ENCODE results near the gene SLC4A7.

DNA sequence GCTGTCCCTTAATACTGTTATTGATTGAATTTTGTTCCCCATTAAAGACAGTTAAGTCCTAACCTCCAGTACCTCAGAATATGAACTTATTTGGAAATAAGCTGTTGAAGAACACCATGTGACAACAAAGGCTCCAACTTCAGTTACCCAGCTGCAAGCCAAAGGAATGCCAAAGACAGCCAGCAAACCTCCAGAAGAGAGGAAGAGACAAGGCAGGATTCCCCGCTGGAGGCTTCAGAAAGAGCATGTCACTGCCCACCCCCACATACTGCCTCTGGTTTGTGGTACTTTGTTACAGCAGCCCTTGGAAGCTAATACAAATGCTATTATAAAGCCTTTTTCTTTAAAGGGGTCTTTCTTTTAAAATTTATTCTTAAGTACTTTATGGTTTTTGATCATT, 96.6 kb downstream of the SLC4A7 start:
- TF ChIP-seq CBFB (CRISPR knock-in tag; IDR thresholded peaks at IDR 0.05; ENCODE audit: low read depth), result no peak
- TF ChIP-seq PRDM15 (CRISPR knock-in tag; IDR thresholded peaks at IDR 0.05), result no peak
- no peak for TF ChIP-seq KAT7 (CRISPR knock-in tag; IDR thresholded peaks at IDR 0.05; ENCODE audit: borderline replicate concordance)
- no peak for TF ChIP-seq USF1 (CRISPR knock-in tag; IDR thresholded peaks at IDR 0.05)

All from WTC11 (cell line).